Neural progenitor cell (in vitro differentiated cells): ENCODE results near the gene CDC14A. TPM values are rescaled to one million over a fixed set of nuclear protein-coding genes. Genes with fewer than 3 reads are reported as not detected.

Experiments used
- DNase-seq: peaks from one replicate; pipeline ENCODE4 v3.0.0-alpha.2; 2016; ENCODE audit warnings: low spot score
- H2AFZ ChIP-seq: fragments of 200-600 bp; sonication (generic); replicated peaks from 2 replicates; pipeline ENCODE4 v1.6.1; 2016; ENCODE audit warnings: antibody characterized with exemption
- H3F3A ChIP-seq: fragments of 200-600 bp; sonication (generic); 2 replicates; pipeline ENCODE4 v1.6.1; 2016; ENCODE audit warnings: antibody characterized with exemption, low read depth
- H3K27ac ChIP-seq: fragments of 200-600 bp; sonication (generic); 2 replicates; pipeline ENCODE4 v1.5.1; 2016; ENCODE audit warnings: mild to moderate bottlenecking
- H3K27me3 ChIP-seq: fragments of 200-600 bp; sonication (generic); 2 replicates; pipeline ENCODE4 v1.6.1; 2016; ENCODE audit warnings: mild to moderate bottlenecking, moderate library complexity
- H3K36me3 ChIP-seq: fragments of 200-600 bp; sonication (generic); 2 replicates; pipeline ENCODE4 v1.5.1; 2016
- H3K4me1 ChIP-seq: fragments of 200-600 bp; sonication (generic); 2 replicates; pipeline ENCODE4 v1.6.1; 2016; ENCODE audit warnings: mixed run types
- H3K4me2 ChIP-seq: fragments of 200-600 bp; sonication (generic); 2 replicates; pipeline ENCODE4 v1.6.1; 2016
- H3K4me3 ChIP-seq: fragments of 200-600 bp; sonication (generic); 2 replicates; pipeline ENCODE4 v1.5.1; 2016
- H3K79me2 ChIP-seq: fragments of 200-600 bp; sonication (generic); 2 replicates; pipeline ENCODE4 v1.6.1; 2016; ENCODE audit warnings: low read depth
- H3K9ac ChIP-seq: fragments of 200-600 bp; sonication (generic); 2 replicates; pipeline ENCODE4 v1.6.1; 2016
- H3K9me3 ChIP-seq: fragments of 200-600 bp; sonication (generic); 2 replicates; pipeline ENCODE4 v1.5.1; 2016; ENCODE audit warnings: low read depth
- H4K20me1 ChIP-seq: fragments of 200-600 bp; sonication (generic); 2 replicates; pipeline ENCODE4 v1.6.1; 2016; ENCODE audit warnings: low read depth
- H3K27ac Mint-ChIP-seq: 3 replicates; pipeline ENCODE4 v1.8.0; 2021; ENCODE audit warnings: mixed read lengths
- H3K27me3 Mint-ChIP-seq: 2 replicates; pipeline ENCODE4 v1.8.0; 2022; ENCODE audit warnings: low read depth, mild to moderate bottlenecking, inconsistent platforms, moderate library complexity, mixed read lengths; ENCODE audit not compliant: insufficient read depth
- H3K36me3 Mint-ChIP-seq: 3 replicates; pipeline ENCODE4 v1.8.0; 2021; ENCODE audit warnings: mixed read lengths
- H3K4me1 Mint-ChIP-seq: 3 replicates; pipeline ENCODE4 v1.8.0; 2021; ENCODE audit warnings: mixed read lengths
- H3K4me3 Mint-ChIP-seq: 3 replicates; pipeline ENCODE4 v1.8.0; 2021; ENCODE audit warnings: mild to moderate bottlenecking, moderate library complexity, mixed read lengths
- H3K9me3 Mint-ChIP-seq: 3 replicates; pipeline ENCODE4 v1.8.0; 2020; ENCODE audit warnings: mixed read lengths
- CTCF ChIP-seq: fragments of 200-600 bp; sonication (generic); IDR thresholded peaks from 2 replicates; pipeline ENCODE4 v1.5.1; 2017; ENCODE audit warnings: antibody characterized with exemption, mild to moderate bottlenecking
- EZH2 ChIP-seq: fragments of 200-600 bp; sonication (generic); IDR thresholded peaks from 2 replicates; pipeline ENCODE4 v1.6.1; 2017; ENCODE audit warnings: antibody characterized with exemption, mild to moderate bottlenecking, moderate library complexity
- EZH2phosphoT487 ChIP-seq: fragments of 200-600 bp; sonication (generic); IDR thresholded peaks from 2 replicates; pipeline ENCODE4 v1.6.1; 2017; ENCODE audit warnings: antibody characterized with exemption
- total RNA-seq: library from RNA; depleted of rRNA; stranded (reverse); fragments of >200 nt; gene quantifications from 2 replicates; pipeline ENCODE4 v1.2.3, GENCODE V29; 2015; ENCODE audit warnings: low replicate concordance

The CDC14A gene
- total RNA-seq, 1 donor from 2014 or later: 37.0 TPM

GRCh38 chr1:100383743-100384405 lies 31.6 kb downstream of the CDC14A start:
- H3K9me3 ChIP-seq: no peaks in the 10 kb centered on the region
- H3K27ac ChIP-seq: no peak overlapping the region
- peaks cover 30% of the 10 kb centered on the region for H3K79me2 ChIP-seq
- peaks cover 4% of the 10 kb centered on the region for H3K36me3 Mint-ChIP-seq
- H3K4me1 Mint-ChIP-seq: peaks cover 17% of the 10 kb centered on the region
- no peak overlapping the region for H3K4me3 ChIP-seq
- peaks cover 50% of the 10 kb centered on the region for H4K20me1 ChIP-seq
- H2AFZ ChIP-seq: no peak overlapping the region
- no peak overlapping the region for H3K4me3 Mint-ChIP-seq
- no peaks in the 10 kb centered on the region for H3K27me3 ChIP-seq
- H3K27me3 Mint-ChIP-seq: no peaks in the 10 kb centered on the region
- peaks cover 17% of the 10 kb centered on the region for H3K4me1 ChIP-seq
- no peak overlapping the region for H3K9ac ChIP-seq
- H3K4me2 ChIP-seq: no peak overlapping the region
- no peaks in the 10 kb centered on the region for H3K36me3 ChIP-seq
- no peak for DNase-seq
- H3K9me3 Mint-ChIP-seq: no peaks in the 10 kb centered on the region
- H3F3A ChIP-seq: no peaks in the 10 kb centered on the region
- H3K27ac Mint-ChIP-seq: no peak overlapping the region
- no peak for TF ChIP-seq EZH2phosphoT487
- no peak for TF ChIP-seq CTCF
- no peak for TF ChIP-seq EZH2

- Histone ChIP-seq H3F3A (no peaks in the 10 kb centered on the region), H3K4me1 (peaks cover 10% of the 10 kb centered on the region), H3K36me3 (no peaks in the 10 kb centered on the region), H4K20me1 (peaks cover 21% of the 10 kb centered on the region), H3K4me3 (no peak overlapping the region), H3K9ac (no peak overlapping the region), H3K4me2 (no peak overlapping the region), H3K9me3 (no peaks in the 10 kb centered on the region), H3K27ac (peak overlapping the region; percentile 36), H2AFZ (no peak overlapping the region), H3K27me3 (no peaks in the 10 kb centered on the region), H3K79me2 (peaks cover 22% of the 10 kb centered on the region)
- no peak for DNase-seq
- H3K4me3 Mint-ChIP-seq: no peak overlapping the region
- H3K27me3 Mint-ChIP-seq: no peaks in the 10 kb centered on the region
- H3K27ac Mint-ChIP-seq: no peak overlapping the region
- no peaks in the 10 kb centered on the region for H3K9me3 Mint-ChIP-seq
- H3K4me1 Mint-ChIP-seq: peaks cover 17% of the 10 kb centered on the region
- H3K36me3 Mint-ChIP-seq: no peaks in the 10 kb centered on the region
- TF ChIP-seq EZH2 (no peak), EZH2phosphoT487 (no peak), CTCF (no peak)
Measured at GRCh38 chr1:100387209-100387608, 34.9 kb downstream of the CDC14A start.

DNA sequence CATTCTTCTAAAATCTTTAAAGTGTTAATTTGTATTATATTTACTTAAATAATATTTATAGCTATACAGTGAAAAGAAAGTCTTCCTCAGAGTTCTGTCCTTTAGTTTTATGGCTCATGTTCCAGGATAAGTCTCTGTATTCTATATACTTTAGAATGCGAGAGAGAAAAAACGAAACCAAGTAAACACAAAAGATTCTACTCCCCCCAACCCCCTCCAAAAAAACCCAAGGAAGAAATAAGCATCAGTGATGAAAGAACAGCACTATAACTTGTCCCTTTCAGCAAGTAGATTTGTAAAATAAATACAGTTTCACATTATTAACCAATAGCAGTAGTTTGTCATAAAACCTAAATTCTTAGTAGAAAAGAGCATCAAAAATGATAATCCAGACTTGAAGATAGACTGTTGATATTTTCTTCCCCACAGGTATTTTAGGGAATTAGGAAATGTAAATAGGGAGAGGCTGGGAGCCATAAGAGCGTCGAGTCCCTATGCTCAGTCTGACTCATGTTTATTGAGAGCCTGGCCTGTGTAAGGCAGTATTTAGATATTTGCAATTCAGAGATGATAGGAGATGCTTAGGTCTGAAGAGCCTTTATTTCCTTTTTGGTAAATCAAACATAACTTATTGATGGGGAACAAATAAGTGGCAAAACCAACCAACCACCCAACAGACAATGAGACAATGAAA lies 35.5 kb downstream of the CDC14A start:
- Histone ChIP-seq H3F3A (no peaks in the 10 kb centered on the region), H4K20me1 (peaks cover 21% of the 10 kb centered on the region), H3K27me3 (no peaks in the 10 kb centered on the region), H3K79me2 (peaks cover 22% of the 10 kb centered on the region), H3K9me3 (no peaks in the 10 kb centered on the region), H3K4me1 (peaks cover 10% of the 10 kb centered on the region), H2AFZ (no peak overlapping the region), H3K36me3 (peaks cover 4% of the 10 kb centered on the region), H3K4me3 (no peak overlapping the region), H3K9ac (no peak overlapping the region), H3K4me2 (no peak overlapping the region), H3K27ac (peak overlapping the region; percentile 36)
- Mint-ChIP-seq H3K4me1 (peaks cover 18% of the 10 kb centered on the region), H3K4me3 (no peak overlapping the region), H3K9me3 (no peaks in the 10 kb centered on the region), H3K36me3 (peaks cover under 1% of the 10 kb centered on the region), H3K27me3 (no peaks in the 10 kb centered on the region), H3K27ac (peak overlapping the region; percentile 38)
- DNase-seq: no peak
- no peak for TF ChIP-seq EZH2phosphoT487
- no peak for TF ChIP-seq EZH2

GRCh38 chr1:100390531-100390930 lies 38.2 kb downstream of the CDC14A start:
- H3K9me3 Mint-ChIP-seq: no peaks in the 10 kb centered on the region
- H3K36me3 Mint-ChIP-seq: peaks cover 8% of the 10 kb centered on the region
- no peak overlapping the region for H3K4me2 ChIP-seq
- H3K4me3 ChIP-seq: no peak overlapping the region
- no peak overlapping the region for H3K9ac ChIP-seq
- no peak overlapping the region for H3K27ac ChIP-seq
- no peaks in the 10 kb centered on the region for H3F3A ChIP-seq
- no peak for DNase-seq
- peaks cover 20% of the 10 kb centered on the region for H3K4me1 Mint-ChIP-seq
- no peak overlapping the region for H2AFZ ChIP-seq
- H3K27me3 ChIP-seq: no peaks in the 10 kb centered on the region
- peaks cover 23% of the 10 kb centered on the region for H3K79me2 ChIP-seq
- H4K20me1 ChIP-seq: peaks cover 14% of the 10 kb centered on the region
- H3K4me3 Mint-ChIP-seq: no peak overlapping the region
- TF ChIP-seq EZH2 (no peak), EZH2phosphoT487 (no peak), CTCF (no peak)
- no peaks in the 10 kb centered on the region for H3K27me3 Mint-ChIP-seq
- H3K4me1 ChIP-seq: peaks cover 10% of the 10 kb centered on the region
- no peak overlapping the region for H3K27ac Mint-ChIP-seq
- peaks cover 6% of the 10 kb centered on the region for H3K36me3 ChIP-seq
- no peaks in the 10 kb centered on the region for H3K9me3 ChIP-seq
